ENCODE measurements around the gene CDAN1.
"Not testable (repeated sequence)": the region's sequence is repeated elsewhere in the genome, so short reads cannot be mapped to it uniquely, and the experiment has no call there.

Gene CDAN1

DNA sequence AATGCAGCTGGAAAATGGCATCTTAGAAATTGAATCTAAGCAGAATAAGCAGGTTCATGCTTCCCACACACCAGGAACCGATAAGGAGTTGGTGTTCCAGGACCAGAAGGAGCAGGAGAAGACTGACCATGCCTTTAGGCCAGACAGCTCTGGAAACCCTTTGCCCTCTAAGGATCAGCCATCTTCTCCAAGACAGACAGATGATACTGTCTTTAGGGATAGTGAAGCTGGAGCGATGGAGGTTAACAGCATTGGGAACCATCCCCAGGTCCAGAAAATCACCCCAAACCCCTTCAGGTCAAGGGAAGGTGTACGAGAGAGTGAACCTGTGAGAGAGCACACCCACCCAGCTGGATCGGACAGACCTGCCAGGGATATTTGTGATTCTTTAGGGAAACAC is 49.2 kb downstream of the CDAN1 start:
- Mint-ChIP-seq H3K4me1 (ENCODE audit: low read depth) (no peaks in the 10 kb centered on the region), H3K27ac (no peak overlapping the region), H3K36me3 (ENCODE audit: low read depth) (peaks cover 5% of the 10 kb centered on the region), H3K4me3 (no peak overlapping the region), H3K9me3 (no peaks in the 10 kb centered on the region), H3K27me3 (no peaks in the 10 kb centered on the region)
- intact Hi-C loops (cut with micrococcal nuclease), result no loop called here

GRCh38 chr15:42686281-42686680 is 50.6 kb downstream of the CDAN1 start:
- Mint-ChIP-seq H3K27ac (no peak overlapping the region), H3K9me3 (no peaks in the 10 kb centered on the region), H3K4me3 (no peak overlapping the region), H3K4me1 (ENCODE audit: low read depth) (no peaks in the 10 kb centered on the region), H3K36me3 (ENCODE audit: low read depth) (peaks cover 15% of the 10 kb centered on the region), H3K27me3 (no peaks in the 10 kb centered on the region)
- intact Hi-C loops (cut with micrococcal nuclease), result no loop called here

GRCh38 chr15:42681119-42681518 is 55.8 kb downstream of the CDAN1 start:
- H3K27me3 Mint-ChIP-seq, result no peaks in the 10 kb centered on the region
- no peak overlapping the region for H3K4me3 Mint-ChIP-seq
- no peaks in the 10 kb centered on the region for H3K9me3 Mint-ChIP-seq
- intact Hi-C loops (cut with micrococcal nuclease), result no loop called here
- peaks cover 15% of the 10 kb centered on the region for H3K36me3 Mint-ChIP-seq (ENCODE audit: low read depth)
- no peak overlapping the region for H3K27ac Mint-ChIP-seq
- no peaks in the 10 kb centered on the region for H3K4me1 Mint-ChIP-seq (ENCODE audit: low read depth)

DNA sequence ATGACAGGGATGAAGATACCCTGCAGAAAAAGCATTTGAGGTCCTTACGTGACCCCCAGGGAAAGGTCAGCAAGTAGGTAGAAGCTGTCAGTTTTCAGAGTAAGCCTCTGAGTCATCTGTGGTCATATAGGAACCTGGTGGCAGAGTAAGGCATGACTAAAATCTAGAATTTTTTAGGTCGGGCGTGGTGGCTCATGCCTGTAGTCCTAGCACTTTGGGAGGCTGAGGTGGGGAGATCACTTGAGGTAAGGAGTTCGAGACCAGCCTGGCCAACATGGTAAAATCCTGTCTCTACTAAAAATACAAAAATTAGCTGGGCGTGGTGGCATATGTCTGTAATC is 56.8 kb downstream of the CDAN1 start:
- H3K4me1 Mint-ChIP-seq (ENCODE audit: low read depth); H3K27ac Mint-ChIP-seq; H3K9me3 Mint-ChIP-seq; intact Hi-C loops (cut with micrococcal nuclease); H3K27me3 Mint-ChIP-seq; H3K4me3 Mint-ChIP-seq: not testable (repeated sequence)
- H3K36me3 Mint-ChIP-seq (ENCODE audit: low read depth), result peaks cover 24% of the 10 kb centered on the region

DNA sequence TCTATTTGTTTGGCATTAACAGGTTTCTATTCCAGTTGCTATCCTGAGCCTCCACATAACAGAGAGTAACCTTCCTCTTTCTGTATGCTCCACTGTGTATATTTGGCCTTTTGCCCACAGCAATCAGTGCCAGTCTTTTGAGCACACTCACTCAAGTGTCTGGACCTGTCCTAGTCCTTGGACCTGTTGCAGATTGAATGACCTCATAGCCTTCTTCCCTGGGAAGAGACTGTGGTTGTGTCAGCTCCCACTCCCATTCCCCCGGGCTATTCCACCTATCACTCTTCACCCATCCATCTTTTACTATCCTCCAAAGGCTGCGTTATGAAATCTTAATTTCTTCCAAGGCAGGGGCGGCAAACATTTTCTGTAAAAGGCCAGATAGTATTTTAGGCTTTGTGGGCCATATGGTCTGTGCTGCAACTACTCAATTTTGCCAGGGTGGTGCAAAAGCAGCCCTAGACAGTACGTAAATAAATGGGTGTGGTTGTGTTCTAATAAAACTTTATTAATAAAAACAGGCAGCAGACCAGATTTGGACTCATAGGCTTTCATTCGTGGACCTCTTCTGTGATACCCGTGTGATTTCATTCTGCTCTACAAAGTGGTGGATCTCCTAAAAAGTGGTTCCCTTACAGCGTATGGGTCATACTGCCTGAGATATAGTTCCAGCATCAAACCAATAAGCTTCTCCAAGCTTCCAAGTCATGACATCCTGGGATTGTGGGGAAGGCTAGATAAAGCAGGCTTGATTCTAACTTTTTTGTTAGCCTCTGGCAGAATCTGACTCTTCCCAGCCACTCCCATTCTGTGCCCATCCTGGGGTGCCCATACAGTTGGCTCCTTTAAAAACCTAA is 57.4 kb downstream of the CDAN1 start:
- H3K4me3 Mint-ChIP-seq, result no peak overlapping the region
- no peak overlapping the region for H3K27ac Mint-ChIP-seq
- intact Hi-C loops (cut with micrococcal nuclease), result no loop called here
- no peaks in the 10 kb centered on the region for H3K4me1 Mint-ChIP-seq (ENCODE audit: low read depth)
- H3K36me3 Mint-ChIP-seq (ENCODE audit: low read depth), result peaks cover 24% of the 10 kb centered on the region
- no peaks in the 10 kb centered on the region for H3K9me3 Mint-ChIP-seq
- no peaks in the 10 kb centered on the region for H3K27me3 Mint-ChIP-seq

DNA sequence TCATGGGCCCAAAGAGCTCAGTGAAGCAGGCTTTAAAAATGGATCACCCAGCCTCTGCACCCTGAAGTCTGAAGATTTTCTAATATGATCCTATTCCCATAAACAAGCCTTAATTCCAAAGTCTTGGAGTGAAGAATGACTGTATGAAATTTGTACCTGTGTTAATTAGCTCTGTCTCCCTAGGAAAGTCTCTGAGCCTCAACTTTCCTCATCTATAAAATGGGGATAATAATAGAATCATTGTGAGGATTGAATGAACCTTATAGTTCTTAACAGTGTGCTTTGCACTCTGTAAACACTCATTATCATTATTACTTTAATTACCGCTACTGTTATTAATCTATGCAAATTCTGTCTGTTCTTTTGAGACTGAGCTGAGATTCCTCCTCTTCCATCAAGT is 61.9 kb downstream of the CDAN1 start:
- Mint-ChIP-seq H3K27me3 (no peaks in the 10 kb centered on the region), H3K4me3 (no peak overlapping the region), H3K4me1 (ENCODE audit: low read depth) (no peaks in the 10 kb centered on the region), H3K27ac (no peak overlapping the region), H3K9me3 (no peaks in the 10 kb centered on the region), H3K36me3 (ENCODE audit: low read depth) (peaks cover 9% of the 10 kb centered on the region)
- intact Hi-C loops (cut with micrococcal nuclease), result no loop called here

DNA sequence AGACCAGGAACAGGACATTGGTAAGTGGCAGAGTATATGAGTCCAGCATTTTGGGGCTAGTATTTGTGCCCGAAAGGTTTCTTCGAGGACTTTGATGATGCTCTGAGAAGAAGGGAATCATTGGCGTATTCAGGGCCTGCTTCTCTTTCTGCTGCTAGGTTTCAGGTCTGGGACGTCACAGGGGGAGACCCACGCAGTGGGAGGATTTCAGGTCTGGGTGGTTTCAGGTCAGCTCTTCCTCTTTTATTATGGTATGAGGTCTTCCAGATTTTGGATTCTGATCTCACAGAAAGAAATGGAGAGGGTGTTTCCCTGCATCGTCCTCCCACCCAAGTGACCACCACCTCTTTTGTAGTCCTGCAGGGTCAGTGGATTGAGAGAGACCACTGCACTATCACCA is 62.5 kb downstream of the CDAN1 start:
- Mint-ChIP-seq H3K36me3 (ENCODE audit: low read depth) (peaks cover 9% of the 10 kb centered on the region), H3K4me3 (no peak overlapping the region), H3K4me1 (ENCODE audit: low read depth) (no peaks in the 10 kb centered on the region), H3K27me3 (no peaks in the 10 kb centered on the region), H3K9me3 (no peaks in the 10 kb centered on the region), H3K27ac (no peak overlapping the region)
- intact Hi-C loops (cut with micrococcal nuclease), result no loop called here

Measured in dendritic cell treated with granulocyte-macrophage colony-stimulating factor and Interleukin-4, amounts not matched to agents 40 ng/mL and 50 ng/mL, for 4 days (primary cell).